NCI-H2107 (cell line): Measurements from ENCODE around the gene ZBTB7B.
A peak's percentile ranks its signal among the peaks of the same experiment; 100 is the strongest.

Experiments
- DNase-seq: peaks from one replicate; lab custom pipeline; 2025; lab: John Stamatoyannopoulos, UW

Gene ZBTB7B

GRCh38 chr1:155017041-155017945 is 14.7 kb downstream of the ZBTB7B start:
- DNase-seq, result peak; percentile 75

DNA sequence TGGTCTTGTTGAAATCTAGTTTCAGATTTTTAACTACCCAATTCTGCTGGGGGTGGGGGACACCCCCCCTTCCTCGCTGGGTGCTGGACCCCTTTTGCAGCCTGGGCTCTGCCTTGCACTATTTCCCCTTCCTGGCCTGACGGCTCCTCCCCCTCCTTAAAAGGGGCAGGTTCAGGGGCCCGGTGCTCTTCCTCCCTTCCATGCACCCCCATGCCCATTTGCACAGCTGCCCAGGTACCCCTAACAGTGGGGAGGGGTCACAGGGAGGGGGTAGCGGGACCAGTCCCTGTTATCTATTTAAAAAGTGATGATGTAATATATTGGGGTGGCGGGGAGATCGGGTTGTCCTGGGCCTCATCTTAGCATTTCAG is 15.3 kb downstream of the ZBTB7B start:
- DNase-seq, result no peak

GRCh38 chr1:155018617-155019348 is 16.2 kb downstream of the ZBTB7B start:
- DNase-seq, result no peak

- peak; percentile 36 for DNase-seq
These were observed 17.0 kb downstream of the ZBTB7B start for GRCh38 chr1:155019377-155020245.

GRCh38 chr1:155022136-155022926 is 19.7 kb downstream of the ZBTB7B start:
- no peak for DNase-seq

GRCh38 chr1:155022927-155023236 is 20.3 kb downstream of the ZBTB7B start:
- DNase-seq, result peak; percentile 51

GRCh38 chr1:155023627-155024026 is 21.0 kb downstream of the ZBTB7B start:
- DNase-seq, result no peak

- DNase-seq, result no peak
These were observed 21.7 kb downstream of the ZBTB7B start for GRCh38 chr1:155024315-155024714.

DNA sequence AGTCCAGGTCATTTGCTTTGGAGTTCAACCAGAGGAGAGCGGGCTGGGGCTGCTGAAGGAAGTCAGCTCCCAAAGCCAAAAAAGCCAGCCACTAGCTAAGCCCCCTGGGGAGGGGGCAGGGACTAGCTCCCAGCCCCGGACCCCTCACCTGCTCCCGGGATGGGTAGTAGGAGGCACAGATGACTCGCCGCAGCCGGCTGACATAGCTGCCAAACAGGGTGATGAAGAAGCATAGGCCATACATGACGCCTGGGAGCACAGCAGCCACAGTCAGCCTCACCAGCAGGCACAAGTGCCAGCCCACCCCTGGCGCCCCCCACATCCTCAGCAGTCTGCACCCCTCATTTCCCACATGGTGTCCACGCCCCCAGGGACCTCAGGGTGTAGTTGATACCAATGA is 23.6 kb downstream of the ZBTB7B start:
- no peak for DNase-seq

GRCh38 chr1:155026588-155026987 is 24.0 kb downstream of the ZBTB7B start:
- no peak for DNase-seq

DNA sequence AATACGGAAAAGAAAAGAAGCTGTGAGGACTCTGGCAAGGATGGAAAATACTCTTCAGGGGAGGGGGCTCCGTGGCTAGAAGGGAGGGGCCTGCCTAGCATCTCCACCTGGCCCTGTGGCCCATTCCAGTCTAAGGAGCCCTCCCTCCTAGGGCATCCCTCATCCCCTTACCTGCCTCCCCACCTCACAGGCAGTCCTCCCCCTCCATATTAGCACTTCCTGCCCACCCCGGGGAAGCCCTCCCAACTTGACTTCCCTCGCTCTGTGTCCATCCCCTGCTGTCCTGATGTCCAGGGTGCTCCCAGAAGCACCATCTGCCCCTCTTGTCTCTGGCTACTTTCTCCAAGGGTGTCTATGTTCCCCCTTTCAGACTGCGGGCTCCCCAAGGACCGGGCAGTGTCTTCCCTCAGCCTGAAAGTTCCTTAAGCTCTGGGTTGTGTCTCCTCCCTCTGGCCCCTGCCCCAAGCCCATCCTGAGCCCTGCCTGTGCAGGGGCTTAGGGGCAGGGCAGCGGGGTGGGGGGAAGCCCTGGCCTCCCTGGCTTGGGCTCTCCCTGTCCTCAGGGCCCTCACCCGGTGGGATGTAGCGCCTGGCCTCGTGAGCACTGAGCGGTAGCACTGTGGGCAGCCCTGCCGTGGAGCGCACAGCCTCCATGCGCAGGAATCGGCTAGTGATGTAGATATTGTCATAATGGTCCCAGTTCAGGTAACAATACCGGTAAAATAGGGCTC is 27.1 kb downstream of the ZBTB7B start:
- DNase-seq, result no peak

DNA sequence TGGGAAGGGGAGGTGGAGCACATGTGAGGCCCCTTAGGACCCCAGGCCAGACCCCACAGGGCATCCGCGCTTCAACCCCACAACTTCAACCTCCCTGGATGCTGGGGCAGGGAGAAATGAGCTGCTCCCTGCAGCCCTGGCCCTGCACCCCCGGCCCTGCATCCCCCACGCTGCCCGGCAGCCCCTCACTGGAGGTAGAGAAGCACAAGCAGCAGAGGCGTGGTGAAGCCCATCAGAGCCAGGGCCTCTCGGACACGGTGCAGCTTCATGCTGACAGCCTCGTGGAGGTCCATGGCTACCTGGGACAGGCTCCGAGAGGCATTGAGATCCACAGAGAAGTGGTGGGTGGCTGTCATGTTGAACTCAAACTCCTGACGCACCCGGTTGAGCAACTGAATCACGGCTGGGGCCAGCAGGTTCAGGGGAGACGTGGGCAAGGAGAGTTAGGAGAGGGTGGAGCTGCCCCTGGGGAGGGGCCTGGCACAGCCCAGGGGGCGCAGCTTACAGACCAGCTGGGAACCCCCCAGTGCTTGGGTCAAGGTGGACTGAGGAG is 27.7 kb downstream of the ZBTB7B start:
- DNase-seq, result no peak

- DNase-seq, result no peak
These were observed 28.3 kb downstream of the ZBTB7B start for GRCh38 chr1:155030899-155031298.

GRCh38 chr1:155032886-155033285 is 30.3 kb downstream of the ZBTB7B start:
- DNase-seq, result no peak

- no peak for DNase-seq
These were observed 30.9 kb downstream of the ZBTB7B start, which contains the start of the genes DCST1 and DCST2 for GRCh38 chr1:155033524-155033923. Gene DCST1 (plus strand): TSS chr1:155033824. CDS start chr1:155034037, 213 bp downstream. Gene DCST2 (minus strand): TSS chr1:155033781. CDS start chr1:155033701, 80 bp downstream.

DNA sequence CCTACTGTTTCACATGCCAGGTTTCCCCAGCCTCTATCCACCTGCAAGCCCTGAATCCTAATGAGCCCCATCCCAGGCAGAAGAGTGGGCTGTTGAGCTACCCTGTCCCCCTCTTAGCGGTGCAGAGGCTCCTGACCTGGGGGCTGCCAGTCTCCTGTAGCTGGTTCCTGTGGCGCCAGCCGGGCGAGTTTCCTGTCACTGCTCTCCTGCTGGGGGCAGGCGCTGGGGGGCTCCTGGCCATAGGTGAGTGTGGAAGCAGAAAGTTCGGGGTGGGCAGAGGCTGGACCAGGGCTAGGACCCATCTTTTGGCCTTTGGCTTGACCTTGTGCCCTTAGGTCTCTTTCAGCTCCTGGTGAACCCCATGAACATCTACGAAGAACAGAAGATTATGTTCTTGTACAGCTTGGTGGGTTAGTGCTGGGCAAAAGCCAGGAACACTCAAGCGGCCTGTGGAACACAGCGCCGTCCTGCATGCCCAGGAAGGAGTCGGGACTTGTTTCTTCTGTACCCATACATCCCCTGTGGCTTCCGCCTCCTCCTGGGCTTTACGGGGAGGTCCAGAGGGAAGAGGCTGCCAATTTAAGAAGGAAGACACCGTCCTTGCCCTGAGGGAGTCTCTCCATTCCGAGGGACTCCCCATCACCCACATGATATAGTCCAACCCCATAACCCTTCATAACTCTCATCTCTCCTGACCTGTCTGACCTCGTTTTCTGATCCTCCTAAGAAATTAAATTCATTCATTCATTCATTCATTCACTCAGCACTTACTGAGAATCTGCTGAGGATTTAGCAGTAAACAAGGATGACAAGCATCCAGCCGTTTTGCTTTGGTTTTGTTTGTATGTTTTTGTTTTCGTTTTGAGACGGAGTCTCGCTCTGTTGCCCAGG is 32.0 kb downstream of the ZBTB7B start:
- no peak for DNase-seq

DNA sequence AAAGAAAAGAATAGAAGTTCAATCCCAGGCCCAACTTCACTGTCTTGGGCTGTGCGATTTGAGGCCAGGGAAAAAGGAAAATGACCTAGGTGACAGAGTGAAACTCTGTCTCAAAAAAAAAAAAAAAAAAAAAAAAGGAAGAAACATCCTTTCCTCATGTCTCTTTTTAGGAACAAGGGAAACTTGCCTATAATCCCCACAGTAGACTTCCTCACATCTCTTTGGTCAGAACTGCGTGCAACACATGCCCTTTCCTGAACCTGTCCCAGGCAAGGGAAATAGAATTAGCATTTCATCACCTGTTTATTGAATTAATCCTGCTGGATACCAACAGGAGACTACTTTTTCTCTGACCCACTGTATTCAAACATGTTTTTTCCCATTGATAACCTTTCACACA is 33.3 kb downstream of the ZBTB7B start:
- DNase-seq, result no peak

GRCh38 chr1:155037043-155037442 is 34.4 kb downstream of the ZBTB7B start:
- peak; percentile 41 for DNase-seq

DNA sequence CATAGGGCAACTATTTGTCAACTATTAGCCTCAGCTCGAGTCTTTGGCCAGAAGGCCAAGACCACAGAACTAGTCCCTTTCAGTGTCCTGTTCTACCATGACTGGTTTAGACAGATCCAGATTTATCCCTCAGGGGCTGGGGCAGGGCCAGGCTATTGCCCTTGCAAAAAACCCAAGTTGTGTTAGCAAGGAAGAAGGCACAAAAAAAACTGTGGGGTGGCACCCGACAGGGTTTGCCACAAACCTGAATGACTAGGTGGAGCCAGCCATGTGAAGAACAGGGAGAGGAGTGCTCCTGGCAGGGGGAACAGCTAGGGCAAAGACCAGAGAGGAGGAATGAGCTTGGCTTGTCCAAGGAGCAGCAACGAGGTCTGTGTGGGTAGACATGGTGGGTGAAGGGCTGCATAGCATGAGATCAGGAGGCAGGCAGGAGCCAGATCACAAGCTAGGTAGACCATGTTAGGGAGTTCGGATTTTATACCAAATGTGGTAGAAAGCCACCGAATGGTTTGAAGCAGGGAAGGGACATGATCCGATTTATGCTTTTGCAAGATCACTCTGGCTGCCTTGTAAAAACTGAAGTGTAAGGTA is 35.3 kb downstream of the ZBTB7B start:
- DNase-seq, result no peak
